ENCODE data around the gene XIAP. TPM values are rescaled to one million over a fixed set of nuclear protein-coding genes. Genes with fewer than 3 reads are reported as not detected.
A peak's percentile ranks its signal among the peaks of the same experiment; 100 is the strongest.
"Not testable (repeated sequence)": the region's sequence is repeated elsewhere in the genome, so short reads cannot be mapped to it uniquely, and the experiment has no call there.

Gene XIAP
- total and polyA plus RNA-seq, 9 of the 15 experiments (the other 6 are each of a cell fraction or from before 2014, with no cell fraction given), result 5.7 to 40.5 (median 19.8) TPM

DNA sequence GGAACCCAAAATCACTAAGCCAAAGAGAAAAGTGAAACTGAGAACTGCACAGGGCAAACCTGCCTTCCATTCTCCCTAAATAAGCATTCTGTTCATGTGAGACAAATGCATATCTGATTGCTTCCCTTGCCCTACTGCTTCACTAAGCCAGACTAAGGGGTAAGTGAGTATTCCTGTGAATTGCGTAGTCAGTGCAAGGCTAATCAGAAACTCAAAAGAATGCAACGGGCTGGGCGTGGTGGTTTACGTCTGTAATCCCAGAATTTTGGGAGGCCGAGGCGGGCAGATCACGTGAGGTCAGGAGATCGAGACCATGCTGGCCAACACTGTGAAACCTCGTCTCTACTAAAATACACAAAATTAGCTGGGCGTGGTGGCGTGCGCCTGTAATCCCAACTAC lies 10.8 kb upstream of the XIAP start (continued):
- no peak for TF ChIP-seq JUN (IDR thresholded peaks at IDR 0.05; ENCODE audit: borderline replicate concordance, low read depth, low read length)
- TF ChIP-seq JUN (CRISPR knock-in tag; IDR thresholded peaks at IDR 0.05; ENCODE audit: borderline replicate concordance), result no peak
- TF ChIP-seq WHSC1 (IDR thresholded peaks at IDR 0.05; ENCODE audit: low read length), result no peak
- no peak for TF ChIP-seq CCNT2 (IDR thresholded peaks at IDR 0.05; ENCODE audit: borderline replicate concordance, extremely low read depth, insufficient read length, low read depth, low read length)
- TF ChIP-seq ADNP (tag; IDR thresholded peaks at IDR 0.05), result no peak
- no peak for TF ChIP-seq ZNF184 (CRISPR knock-in tag; IDR thresholded peaks at IDR 0.05)
- TF ChIP-seq, protein P1, sequence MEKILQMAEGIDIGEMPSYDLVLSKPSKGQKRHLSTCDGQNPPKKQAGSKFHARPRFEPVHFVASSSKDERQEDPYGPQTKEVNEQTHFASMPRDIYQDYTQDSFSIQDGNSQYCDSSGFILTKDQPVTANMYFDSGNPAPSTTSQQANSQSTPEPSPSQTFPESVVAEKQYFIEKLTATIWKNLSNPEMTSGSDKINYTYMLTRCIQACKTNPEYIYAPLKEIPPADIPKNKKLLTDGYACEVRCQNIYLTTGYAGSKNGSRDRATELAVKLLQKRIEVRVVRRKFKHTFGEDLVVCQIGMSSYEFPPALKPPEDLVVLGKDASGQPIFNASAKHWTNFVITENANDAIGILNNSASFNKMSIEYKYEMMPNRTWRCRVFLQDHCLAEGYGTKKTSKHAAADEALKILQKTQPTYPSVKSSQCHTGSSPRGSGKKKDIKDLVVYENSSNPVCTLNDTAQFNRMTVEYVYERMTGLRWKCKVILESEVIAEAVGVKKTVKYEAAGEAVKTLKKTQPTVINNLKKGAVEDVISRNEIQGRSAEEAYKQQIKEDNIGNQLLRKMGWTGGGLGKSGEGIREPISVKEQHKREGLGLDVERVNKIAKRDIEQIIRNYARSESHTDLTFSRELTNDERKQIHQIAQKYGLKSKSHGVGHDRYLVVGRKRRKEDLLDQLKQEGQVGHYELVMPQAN (IDR thresholded peaks at IDR 0.05; ENCODE audit: borderline replicate concordance), result no peak

- whole genome bisulfite sequencing (ENCODE audit: insufficient coverage, low coverage, missing lambda C conversion rate), result 49% methylated on average over 7 of the region's 9 CpGs
- ATAC-seq; H3K9me3 ChIP-seq (replicated peaks; ENCODE audit: control insufficient read depth, insufficient read depth, low read depth, low read length); H3K27me3 ChIP-seq (ENCODE audit: control insufficient read depth in 2 of 2, insufficient read depth in 2 of 2, low read length in 2 of 2); H3K27ac ChIP-seq (ENCODE audit: extremely low read depth, low read depth, low read length); POLR2A ChIA-PET; CTCF ChIA-PET (ENCODE audit: low intra/inter-chr PET ratio); BruUV-seq (replicated peaks); intact Hi-C loops (cut with micrococcal nuclease); H4K20me1 ChIP-seq (replicated peaks; ENCODE audit: control insufficient read depth, insufficient read depth, low read length); H3K79me2 ChIP-seq (ENCODE audit: control insufficient read depth, insufficient read depth, low read length); H3K4me3 ChIP-seq; FAIRE-seq; H3K36me3 ChIP-seq (ENCODE audit: control insufficient read depth, insufficient read depth, low read length); in situ Hi-C loops (cut with MboI); H2AFZ ChIP-seq (ENCODE audit: low read depth, low read length); H3K9ac ChIP-seq (ENCODE audit: insufficient read depth in 1 of 2, low read depth in 2 of 2, low read length in 2 of 2); H3K9me1 ChIP-seq (ENCODE audit: control insufficient read depth, insufficient read depth, low read length); DNase-seq (ENCODE audit: extremely low read depth in 1 of 4, low spot score in 3 of 4); H3K4me2 ChIP-seq (ENCODE audit: insufficient read depth, low read length); TF ChIP-seq ATF1 (CRISPR knock-in tag; IDR thresholded peaks at IDR 0.05): not testable (repeated sequence)
- peaks cover 4 to 15% of the 10 kb centered on the region in 2 experiments; a peak in 2 of 5 replicates for H3K4me1 ChIP-seq (replicated peaks in 1 of 2; ENCODE audit: control insufficient read depth in 2 of 2, insufficient read depth in 2 of 2, low read length in 2 of 2)
- TF ChIP-seq TRIM24 (IDR thresholded peaks at IDR 0.05) (0 out of 4 replicates have a peak, but pooled peaks of 1 of the 2 experiments have one; percentile 10), ATF1 (tag; IDR thresholded peaks at IDR 0.05) (peak; percentile 36; the same call in 1 of the 2 replicates)
These were observed 9.9 kb upstream of the XIAP start for GRCh38 chrX:123849906-123850305.
